Kidney capillary endothelial cell (primary cell): ENCODE measurements around the gene CST6.

Source experiments
- DNase-seq: peaks from one replicate; pipeline ENCODE4 v3.0.0-alpha.2; 2018; ENCODE audit warnings: low spot score

The CST6 gene, protein sequence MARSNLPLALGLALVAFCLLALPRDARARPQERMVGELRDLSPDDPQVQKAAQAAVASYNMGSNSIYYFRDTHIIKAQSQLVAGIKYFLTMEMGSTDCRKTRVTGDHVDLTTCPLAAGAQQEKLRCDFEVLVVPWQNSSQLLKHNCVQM

DNA sequence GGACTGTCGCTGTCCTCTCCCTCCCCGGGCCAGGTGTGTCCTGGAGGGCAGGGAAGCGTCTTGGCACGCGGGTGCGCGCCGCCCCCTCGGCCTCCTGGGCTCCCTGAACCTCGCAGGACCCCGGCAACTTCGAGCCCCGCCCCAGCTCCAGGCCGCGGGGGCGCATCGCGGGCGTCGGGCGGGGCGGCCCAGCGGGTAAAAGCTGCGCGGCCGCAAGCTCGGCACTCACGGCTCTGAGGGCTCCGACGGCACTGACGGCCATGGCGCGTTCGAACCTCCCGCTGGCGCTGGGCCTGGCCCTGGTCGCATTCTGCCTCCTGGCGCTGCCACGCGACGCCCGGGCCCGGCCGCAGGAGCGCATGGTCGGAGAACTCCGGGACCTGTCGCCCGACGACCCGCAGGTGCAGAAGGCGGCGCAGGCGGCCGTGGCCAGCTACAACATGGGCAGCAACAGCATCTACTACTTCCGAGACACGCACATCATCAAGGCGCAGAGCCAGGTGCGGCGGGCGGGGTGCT lies at the start of gene CST6:
TSS of gene CST6 (plus strand) at position 224 of the 519 bp plus-strand sequence. CDS start at position 261, 37 bp downstream.
- no peak for DNase-seq

DNA sequence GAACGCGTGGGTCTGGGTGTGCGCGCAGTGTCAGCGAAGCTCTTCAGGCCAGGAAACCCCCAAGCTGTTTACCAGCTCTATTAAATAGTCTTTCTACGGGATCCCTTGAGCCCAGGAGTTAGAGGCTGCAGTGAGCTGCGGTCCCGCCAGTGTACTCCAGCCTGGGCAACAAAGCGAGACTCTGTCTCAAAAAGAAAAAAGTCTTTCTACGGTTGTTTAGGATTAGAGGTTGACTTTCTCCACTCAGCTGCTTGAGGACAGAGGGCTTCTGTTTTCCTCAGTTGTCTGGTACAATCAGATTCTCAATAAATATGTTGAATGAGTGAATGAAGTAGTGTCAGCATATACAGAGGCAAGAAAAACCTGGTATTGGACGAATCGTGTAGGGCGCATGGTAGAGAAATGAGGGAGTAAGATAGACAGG lies 49.7 kb upstream of the CST6 start:
- DNase-seq, result no peak

DNA sequence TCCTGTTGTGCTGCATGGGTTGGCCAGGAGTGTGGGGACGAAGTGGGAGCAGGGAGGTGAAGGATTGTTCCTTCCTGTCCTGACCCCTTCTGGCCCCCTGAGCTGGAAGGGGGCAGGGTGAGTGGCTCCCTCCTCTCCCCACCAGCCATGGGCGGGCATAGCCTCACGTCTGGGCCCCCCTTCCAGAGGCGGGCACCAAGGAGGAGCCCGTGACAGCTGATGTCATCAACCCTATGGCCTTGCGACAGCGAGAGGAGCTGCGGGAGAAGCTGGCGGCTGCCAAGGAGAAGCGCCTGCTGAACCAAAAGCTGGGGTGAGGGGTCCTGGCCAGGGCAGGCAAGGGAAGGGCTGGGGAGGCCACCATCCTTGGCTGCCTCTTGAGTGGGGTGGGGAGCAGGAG lies 46.9 kb upstream of the CST6 start:
- no peak for DNase-seq

DNA sequence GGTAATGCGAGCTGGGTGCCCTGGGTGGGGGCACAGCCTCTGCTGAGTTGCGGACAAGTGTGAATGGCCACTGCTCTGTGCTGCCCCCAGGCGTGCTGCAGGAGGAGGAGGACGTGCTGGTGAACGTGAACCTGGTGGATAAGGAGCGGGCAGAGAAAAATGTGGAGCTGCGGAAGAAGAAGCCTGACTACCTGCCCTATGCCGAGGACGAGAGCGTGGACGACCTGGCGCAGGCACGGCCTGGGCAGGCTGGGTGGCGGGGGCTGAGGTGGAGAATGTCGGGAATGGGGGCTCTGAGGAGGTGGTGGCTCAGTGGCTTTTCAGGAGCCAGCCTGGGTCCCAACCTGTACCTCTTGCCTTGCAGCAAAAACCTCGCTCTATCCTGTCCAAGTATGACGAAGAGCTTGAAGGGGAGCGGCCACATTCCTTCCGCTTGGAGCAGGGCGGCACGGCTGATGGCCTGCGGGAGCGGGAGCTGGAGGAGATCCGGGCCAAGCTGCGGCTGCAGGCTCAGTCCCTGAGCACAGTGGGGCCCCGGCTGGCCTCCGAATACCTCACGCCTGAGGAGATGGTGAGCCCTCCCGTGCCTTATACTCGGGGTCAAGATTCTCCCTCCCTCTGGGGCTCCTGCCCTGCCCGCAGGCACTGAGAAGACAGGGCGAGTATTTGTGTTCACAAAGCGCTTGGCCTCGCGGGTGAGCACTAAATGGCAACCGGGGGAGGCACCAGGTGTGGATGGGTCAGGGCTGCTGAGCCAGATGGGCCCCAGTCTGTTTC lies 45.6 kb upstream of the CST6 start:
- no peak for DNase-seq

DNA sequence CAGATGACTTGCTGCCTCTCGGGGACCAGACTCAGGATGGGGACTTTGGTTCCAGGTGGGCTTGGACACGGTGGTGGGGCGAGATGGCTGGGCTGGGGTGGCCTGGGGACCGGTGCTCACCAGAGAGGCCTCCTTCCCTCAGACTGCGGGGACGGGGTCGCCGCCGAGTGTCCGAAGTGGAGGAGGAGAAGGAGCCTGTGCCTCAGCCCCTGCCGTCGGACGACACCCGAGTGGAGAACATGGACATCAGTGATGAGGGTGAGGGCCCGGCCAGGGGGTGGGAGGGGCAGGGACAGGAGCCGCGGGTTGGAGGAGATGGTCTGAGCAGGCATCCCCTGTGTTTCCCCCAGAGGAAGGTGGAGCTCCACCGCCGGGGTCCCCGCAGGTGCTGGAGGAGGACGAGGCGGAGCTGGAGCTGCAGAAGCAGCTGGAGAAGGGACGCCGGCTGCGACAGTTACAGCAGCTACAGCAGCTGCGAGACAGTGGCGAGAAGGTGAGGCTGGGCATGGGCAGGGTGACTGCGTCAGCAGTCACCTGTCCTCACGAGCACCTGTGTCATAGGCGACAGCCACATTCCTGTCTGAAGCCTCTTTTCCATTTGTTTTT lies 44.4 kb upstream of the CST6 start:
- DNase-seq, result no peak

DNA sequence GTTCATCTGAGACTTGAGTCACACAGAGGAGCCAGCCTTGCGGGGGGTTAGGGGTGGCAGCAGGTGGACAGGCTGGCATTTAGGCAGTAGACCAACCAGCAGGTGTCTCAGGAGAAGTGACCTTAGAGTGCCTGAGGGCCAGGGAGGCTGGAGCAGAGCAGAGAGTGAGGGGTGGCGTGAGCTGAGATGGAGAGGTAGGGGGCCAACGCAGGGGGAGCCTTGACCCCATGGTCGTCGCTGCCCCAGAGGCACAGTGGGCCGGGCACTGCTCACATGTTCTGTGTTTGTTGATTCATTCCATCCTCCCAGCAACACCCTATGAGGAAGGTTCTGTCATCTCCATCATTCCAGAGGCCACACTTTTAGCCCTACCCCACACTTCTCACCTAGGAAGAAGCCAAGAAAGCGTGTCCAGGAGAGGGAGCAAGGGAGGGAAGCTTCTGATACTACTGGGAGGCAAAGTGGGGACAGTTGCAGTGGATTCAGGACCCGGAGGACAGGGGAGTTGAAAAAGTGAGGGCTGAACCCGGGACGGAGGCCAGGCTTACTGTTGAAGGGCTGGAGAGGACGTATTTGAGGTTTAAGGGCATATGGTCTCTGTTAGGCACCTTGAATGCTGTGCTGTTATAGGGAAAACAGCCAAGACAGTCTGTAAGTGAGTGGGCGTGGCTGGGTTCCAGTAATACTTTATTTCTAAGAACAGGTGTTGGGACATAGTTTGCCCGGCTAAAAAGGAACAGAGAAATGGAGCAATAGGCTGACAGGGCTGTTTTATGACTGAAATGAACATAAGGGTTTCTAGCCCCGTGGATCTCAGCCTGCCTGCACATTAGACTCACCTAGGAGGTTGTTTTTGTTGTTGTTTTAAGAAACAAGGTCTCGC lies 43.0 kb upstream of the CST6 start:
- DNase-seq, result no peak

DNA sequence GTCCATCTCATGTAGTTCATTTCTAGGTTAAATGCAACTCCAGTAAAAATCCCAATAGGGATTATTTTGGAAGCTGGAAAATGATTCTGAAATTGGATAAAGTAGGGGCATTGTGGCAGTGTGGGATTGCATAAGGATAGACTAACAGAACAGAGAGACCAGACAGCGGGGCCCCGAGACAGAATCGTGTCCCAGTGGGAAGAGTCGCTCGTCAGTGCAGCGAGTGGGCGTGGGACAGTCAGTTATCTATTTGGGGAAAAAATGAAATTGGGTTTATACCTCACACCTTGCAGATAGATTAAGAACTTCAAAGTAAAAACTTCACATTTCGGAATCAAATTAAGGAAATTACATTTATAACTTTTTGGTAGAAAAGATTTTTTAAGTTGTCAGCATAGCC lies 39.7 kb upstream of the CST6 start:
- no peak for DNase-seq

DNA sequence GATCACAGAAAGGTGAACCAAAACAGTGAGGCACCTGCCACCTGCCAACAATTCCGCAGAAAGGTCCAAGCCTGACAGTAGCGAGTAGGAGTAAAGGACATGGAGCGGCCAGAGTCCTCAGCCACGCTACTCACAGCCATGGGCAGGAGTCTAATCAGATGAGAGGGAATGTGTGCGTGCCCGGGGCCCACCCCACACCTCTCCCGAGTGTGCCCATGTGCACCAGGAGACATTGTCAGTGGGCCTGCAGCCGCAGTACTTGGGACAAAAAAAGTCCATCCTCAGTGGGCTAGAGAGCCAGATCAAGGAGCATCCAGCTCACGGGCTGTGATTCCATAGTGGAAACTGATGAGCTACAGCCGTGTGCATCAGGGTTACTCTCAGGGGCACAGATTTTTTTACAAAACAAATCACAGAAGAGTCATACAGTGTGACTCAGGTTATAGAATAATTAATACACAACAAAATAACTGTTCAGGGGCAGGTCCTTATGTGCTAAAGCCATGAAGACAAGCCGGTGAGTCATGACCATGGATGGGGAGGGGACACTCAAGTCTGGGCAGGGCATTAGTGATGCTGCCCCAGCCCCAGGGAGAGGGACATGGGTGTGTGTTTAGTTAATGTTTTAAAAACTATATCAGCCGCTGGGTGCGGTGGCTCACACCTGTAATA lies 38.2 kb upstream of the CST6 start:
- peak; percentile 25 for DNase-seq

DNA sequence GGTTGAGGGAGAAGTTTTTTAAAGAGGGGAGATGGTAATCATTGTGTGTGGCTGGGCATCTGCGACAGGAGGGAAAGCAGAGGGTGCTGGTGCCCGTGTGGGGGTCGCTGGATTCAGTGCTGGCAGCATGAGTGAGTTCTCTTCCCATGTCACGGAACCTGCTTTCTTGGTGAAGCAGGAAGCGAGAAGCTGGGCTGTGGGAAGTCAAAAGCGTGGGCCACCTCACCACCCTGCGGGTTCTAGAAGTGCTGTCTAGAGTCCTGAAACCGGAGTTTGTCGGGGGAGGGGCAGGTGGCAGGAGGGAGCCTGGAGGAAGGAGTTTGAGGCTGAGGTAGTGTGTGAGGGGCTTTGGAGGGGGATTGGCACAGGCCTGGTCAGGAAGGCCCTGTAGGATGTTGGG lies 36.0 kb upstream of the CST6 start:
- no peak for DNase-seq

DNA sequence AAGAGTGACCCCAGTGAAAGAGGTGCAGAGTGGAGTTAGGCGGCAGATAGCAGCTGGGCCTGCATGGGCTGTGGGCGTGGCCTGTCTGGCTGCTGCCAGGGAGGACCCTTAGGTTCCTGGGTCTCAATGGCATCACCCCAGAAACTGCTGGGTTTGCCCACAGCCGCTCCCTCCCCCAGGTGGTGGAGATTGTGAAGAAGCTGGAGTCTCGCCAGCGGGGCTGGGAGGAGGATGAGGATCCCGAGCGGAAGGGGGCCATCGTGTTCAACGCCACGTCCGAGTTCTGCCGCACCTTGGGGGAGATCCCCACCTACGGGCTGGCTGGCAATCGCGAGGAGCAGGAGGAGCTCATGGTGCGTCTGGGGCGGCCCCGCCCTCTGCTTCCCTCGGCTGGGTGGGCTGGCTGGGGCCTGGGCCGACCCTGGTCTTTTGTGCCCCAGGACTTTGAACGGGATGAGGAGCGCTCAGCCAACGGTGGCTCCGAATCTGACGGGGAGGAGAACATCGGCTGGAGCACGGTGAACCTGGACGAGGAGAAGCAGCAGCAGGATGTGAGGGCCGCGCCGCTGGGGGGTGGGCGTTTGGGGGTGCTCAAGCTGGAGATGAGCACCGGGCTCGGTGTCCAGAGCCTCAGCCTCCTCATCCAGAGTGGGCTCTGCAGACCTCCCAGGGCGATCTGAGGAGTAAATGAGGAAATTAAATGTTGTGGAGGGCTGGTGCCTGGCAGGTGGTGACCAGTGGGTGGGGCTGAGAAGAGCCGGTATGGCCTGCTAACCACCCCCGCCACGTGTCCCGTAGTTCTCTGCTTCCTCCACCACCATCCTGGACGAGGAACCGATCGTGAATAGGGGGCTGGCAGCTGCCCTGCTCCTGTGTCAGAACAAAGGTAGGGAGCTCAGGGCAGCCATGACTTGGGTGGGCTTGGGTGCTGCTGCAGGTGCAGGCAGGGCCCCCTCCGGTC lies 35.3 kb upstream of the CST6 start:
- DNase-seq, result no peak

DNA sequence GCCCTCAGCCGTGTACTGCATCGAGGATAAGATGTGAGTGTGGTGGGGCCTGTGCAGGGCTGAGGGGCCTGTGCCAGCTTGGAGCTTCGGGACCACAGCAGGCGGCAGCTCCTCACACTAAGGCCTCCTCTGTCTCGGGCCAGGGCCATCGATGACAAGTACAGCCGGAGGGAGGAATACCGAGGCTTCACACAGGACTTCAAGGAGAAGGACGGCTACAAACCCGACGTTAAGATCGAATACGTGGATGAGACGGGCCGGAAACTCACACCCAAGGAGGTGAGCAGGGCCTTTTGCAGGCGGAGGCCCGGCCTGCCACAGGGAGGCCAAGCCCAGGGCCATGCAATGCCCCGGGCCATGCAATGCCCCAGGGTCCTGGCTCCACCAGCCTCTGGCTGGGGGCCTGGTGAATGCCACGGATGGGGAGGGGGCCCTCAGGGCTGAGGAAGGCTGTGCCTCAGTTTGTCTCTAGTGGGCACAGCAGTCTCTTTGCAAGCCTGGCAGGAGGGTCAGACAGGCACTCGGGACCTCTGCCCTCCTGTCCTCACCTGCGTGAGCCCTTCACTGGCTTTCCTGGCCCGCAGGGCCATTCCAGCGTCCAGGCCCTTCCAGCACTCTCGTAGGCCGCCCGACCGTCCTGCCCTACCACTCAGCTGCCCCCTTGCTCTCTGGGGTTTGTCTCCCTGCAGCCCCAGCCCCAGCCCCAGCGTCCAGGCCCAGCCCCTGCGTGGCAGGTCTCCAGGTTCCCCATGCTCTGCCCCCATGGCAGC lies 34.0 kb upstream of the CST6 start:
- no peak for DNase-seq

DNA sequence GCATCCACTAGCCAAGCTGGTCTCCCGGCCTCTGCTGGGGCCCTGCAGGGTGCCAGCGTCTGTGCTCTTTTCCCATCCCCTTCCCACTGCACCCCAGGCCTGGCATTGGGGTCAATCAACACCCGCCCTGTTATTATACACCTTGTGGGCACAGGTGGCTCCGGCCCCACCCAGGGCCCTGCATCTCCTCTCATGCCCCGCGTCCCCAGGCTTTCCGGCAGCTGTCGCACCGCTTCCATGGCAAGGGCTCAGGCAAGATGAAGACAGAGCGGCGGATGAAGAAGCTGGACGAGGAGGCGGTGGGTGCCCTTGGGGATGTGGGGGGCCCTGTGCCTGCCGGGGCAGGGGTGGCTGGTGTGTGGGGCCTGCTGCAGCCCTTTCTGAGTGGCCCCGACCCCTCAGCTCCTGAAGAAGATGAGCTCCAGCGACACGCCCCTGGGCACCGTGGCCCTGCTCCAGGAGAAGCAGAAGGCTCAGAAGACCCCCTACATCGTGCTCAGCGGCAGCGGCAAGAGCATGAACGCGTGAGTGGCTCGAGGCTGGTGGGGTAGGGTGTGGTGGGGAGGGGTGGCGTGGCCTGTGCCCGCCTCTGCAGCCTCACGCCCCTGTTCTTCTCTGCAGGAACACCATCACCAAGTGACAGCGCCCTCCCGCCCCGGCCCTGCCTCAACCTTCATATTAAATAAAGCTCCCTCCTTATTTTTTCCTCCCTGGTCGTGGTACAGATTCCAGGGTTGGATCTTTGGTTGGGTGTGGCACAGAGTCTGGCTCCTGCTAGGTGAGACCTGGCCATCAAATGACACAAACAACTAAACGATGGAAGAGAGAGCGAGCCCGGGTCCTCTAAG lies 33.2 kb upstream of the CST6 start:
- no peak for DNase-seq

DNA sequence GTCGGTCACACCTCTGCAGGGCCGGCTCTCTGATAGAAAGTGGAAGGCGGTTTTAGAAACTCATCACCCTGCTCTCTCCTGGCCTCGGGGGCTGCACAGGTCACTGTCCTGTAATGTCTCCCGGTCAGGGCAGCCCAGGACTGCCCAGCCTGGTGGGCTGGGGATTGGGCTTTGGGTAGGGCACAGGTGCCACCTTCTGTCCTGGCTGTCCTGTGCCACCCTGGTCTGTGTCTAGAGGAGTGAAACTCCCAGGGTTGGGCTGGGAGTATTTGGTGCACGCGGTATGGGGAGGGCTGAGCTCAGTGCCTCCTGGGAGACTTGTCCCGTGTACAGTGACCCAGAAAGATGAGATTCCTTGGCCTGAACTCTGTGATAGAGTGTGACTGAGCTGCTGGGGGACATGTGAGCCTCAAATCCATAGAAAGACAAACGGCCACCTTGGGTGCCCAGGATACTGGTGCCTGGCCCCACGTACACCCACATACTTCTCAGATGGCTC lies 32.5 kb upstream of the CST6 start:
- no peak for DNase-seq

DNA sequence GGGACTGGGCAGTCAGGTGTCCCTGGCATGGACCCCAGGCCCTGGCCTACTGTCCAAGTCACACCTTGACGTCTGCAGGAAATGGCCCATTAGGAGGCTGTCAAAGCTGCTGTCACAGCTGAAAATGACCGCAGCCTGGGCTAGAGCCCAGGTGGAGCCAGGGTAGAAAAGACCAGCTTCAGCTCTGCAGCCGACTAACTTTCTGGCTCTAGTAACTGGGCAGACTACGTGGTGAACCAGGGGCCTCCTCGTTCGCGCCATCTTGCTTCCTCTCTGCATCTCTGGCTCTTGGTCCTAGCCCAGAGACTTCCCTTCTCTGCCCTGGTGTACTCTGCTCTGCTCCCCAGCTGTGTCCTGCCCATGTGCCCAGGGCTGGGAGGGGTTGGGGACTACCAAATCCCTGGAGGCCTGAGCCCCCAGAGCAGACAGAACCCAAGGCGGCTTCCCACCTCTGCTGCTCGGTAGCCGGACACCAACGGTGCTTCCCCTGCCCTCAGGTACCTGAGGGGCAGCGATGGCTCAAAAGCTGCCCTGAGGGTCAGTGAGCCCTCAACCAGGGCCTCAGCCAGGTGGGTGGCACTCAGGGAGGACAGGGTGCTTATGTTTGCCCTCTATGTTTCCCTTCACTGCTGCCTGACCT lies 30.6 kb upstream of the CST6 start:
- DNase-seq, result no peak

DNA sequence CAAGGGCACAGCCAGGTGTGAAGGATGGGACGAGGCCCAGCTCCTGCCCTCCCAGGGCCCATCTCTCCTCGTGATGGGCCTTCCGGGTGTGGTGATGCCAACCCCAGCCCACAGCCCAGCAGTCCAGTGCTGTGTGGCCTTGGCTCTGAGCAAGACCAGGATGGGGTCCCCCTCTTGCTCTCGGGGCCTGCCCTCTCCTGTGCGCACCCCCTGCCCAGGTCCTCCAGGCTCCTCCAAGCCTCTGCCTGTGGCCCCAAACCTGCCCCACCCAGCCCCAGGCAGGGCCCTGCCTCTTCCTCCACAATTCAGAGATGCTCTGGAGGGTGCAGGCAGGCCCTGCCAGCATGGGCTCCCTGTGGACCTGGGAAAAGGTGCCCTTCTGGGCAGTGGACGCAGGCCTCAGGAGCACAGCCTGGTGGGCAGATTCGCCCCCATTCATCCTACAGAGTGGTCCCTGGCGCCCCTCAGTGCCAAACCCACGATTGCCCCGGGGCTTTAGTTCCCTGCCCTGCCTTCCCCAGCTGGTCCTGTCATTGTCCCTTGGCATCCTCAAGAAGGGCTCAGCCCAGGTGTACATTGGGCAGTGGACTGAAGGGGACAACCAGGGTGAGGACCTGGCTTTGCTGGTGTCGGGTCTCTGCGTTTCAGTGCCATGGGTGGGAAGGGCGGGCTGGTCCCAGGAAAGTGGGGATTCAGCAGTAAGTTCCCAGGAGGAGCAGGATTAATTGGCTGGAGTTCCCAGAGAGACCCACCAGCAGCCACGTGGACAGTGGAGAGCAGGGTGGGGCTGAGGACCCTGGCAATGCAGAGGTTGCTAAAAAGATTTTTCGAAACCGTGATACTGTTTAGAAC lies 29.6 kb upstream of the CST6 start:
- no peak for DNase-seq

DNA sequence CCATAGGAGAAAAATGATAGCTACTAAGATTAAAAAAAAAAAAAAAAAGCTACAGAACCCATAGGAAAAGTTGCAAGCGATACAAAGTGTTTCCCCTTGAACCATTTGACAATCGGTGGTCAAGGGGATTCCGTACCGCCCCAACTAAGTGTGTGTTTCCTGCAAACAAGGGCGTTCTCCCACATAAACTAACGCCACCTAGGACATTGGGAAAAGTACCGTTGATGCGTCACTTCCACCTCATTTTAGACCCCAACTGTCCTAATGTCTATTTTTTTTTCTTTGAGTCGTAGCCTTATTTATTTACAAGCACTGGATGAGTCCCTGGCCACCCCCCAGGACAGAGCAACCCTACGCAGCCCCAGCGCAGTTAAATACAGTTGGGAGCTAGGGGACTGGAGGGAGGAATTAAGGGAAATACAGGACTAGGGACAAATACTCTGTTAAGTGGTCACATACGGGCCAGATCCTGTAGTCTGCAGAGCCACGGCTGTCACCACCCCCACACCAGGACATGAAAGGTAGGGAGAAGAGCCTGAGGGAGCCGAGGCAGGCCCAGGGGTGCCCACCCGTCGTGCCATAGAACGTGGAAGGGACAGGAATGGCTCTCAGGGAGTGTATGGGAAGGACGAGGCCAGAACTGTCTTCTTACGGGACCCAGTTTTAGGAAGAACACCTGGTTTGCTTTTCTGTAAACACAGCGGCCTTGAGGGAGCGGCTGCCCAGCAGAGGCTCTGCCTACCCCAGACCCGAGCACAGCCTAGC lies 28.8 kb upstream of the CST6 start:
- no peak for DNase-seq
